Panc1 (cell line): ENCODE data around the gene EIPR1. TPM values are rescaled to one million over a fixed set of nuclear protein-coding genes. Genes with fewer than 3 reads are reported as not detected.

Source experiments
- ATAC-seq: fragments of 200-7000 bp; cut with Tn5 transposase; 2 replicates; pipeline ENCODE4 v1.9.1; 2020; ENCODE audit warnings: mild to moderate bottlenecking, moderate library complexity
- BruUV-seq: library from RNA; stranded (reverse); fragments of 400-500 nt; replicated peaks from 2 replicates; lab custom pipeline; 2021; lab: Mats Ljungman, UMichigan
- CTCF ChIA-PET: fragments of 300-600 bp; sonication (Branson Sonifier 250); formaldehyde crosslinking; loops from one replicate; lab custom pipeline; 2022; ENCODE audit warnings: antibody characterized with exemption; lab: Charles Lee
- POLR2A ChIA-PET: fragments of 300-600 bp; sonication (Branson Sonifier 250); formaldehyde crosslinking; loops from one replicate; lab custom pipeline; 2022; ENCODE audit warnings: antibody characterized with exemption; lab: Charles Lee
- DNase-seq: peaks from one replicate; pipeline ENCODE4 v3.0.0-alpha.2; 2010; ENCODE audit warnings: low read depth, low spot score
- H3K27ac ChIP-seq: 2 replicates; pipeline ENCODE4 v1.5.1; 2011; ENCODE audit warnings: mild to moderate bottlenecking, low read length, inconsistent platforms
- H3K27me3 ChIP-seq: fragments of 200-500 bp; sonication (Bioruptor generic); 2 replicates; pipeline ENCODE4 v1.6.0; 2014; ENCODE audit warnings: low read length, inconsistent platforms; ENCODE audit not compliant: control insufficient read depth, insufficient read depth
- H3K36me3 ChIP-seq: fragments of 200-500 bp; sonication (Bioruptor generic); 2 replicates; pipeline ENCODE4 v1.5.1; 2014; ENCODE audit warnings: inconsistent platforms, mild to moderate bottlenecking, low read length, moderate library complexity; ENCODE audit not compliant: control insufficient read depth, insufficient read depth
- H3K4me1 ChIP-seq: 2 replicates; pipeline ENCODE4 v1.5.1; 2011; ENCODE audit warnings: inconsistent platforms, mild to moderate bottlenecking, low read length, moderate library complexity; ENCODE audit not compliant: control insufficient read depth, insufficient read depth
- H3K4me3 ChIP-seq, 2 experiments: 2 replicates each; pipeline ENCODE4 v1.5.1; 2011 to 2012; ENCODE audit warnings: low read depth in 2 of 2, low read length in 2 of 2, mild to moderate bottlenecking in 2 of 2, inconsistent platforms in 1 of 2, moderate library complexity in 1 of 2
- H3K9me3 ChIP-seq: fragments of 200-500 bp; sonication (Bioruptor generic); 2 replicates; pipeline ENCODE4 v1.5.1; 2014; ENCODE audit warnings: low read depth, mild to moderate bottlenecking, inconsistent platforms, low read length, moderate library complexity; ENCODE audit not compliant: control insufficient read depth, insufficient read depth
- POLR2AphosphoS5 ChIP-seq: IDR thresholded peaks from 2 replicates; pipeline ENCODE4 v1.6.1; 2012; ENCODE audit warnings: mild to moderate bottlenecking, low read depth, low read length, moderate library complexity
- SIN3A ChIP-seq: IDR thresholded peaks from 2 replicates; pipeline ENCODE4 v1.6.1; 2012; ENCODE audit warnings: low read depth, mild to moderate bottlenecking, low read length, moderate library complexity, borderline replicate concordance; ENCODE audit not compliant: insufficient read depth
- TCF7L2 ChIP-seq: IDR thresholded peaks from 2 replicates; pipeline ENCODE4 v1.6.1; 2011; ENCODE audit warnings: mild to moderate bottlenecking, low read depth, low read length, inconsistent platforms
- in situ Hi-C: cut with HindIII; loops from 2 replicates; pipeline ENCODE4 v1.10.0; 2016; ENCODE audit warnings: low sequenced_read_pairs, low pct_unique_long_range_greater_than_20kb
- intact Hi-C: fragments of 100-400 bp; cut with micrococcal nuclease; formaldehyde crosslinking; loops from one replicate; pipeline ENCODE4 v1.10.0; 2022; ENCODE audit not compliant: unreplicated experiment
- total RNA-seq: library from RNA; stranded (reverse); gene quantifications from one replicate; pipeline ENCODE4 v1.2.1, GENCODE V29; 2021; ENCODE audit not compliant: unreplicated experiment
- TF ChIP-seq, protein P1 (sequence below), 2 experiments: IDR thresholded peaks; 2 replicates each; pipeline ENCODE4 v1.6.1; 2011 to 2012; ENCODE audit warnings: low read depth in 2 of 2, control low read depth in 1 of 2, low read length in 1 of 2, mild to moderate bottlenecking in 1 of 2, moderate library complexity in 1 of 2; ENCODE audit not compliant: insufficient read depth in 1 of 2
- TF ChIP-seq, protein P2 (sequence below): fragments of 450-650 bp; IDR thresholded peaks from 2 replicates; pipeline ENCODE4 v1.5.1; 2017; ENCODE audit warnings: mild to moderate bottlenecking

EIPR1 gene
- total RNA-seq, 1 experiment from 2014 or later: 26.7 TPM

GRCh38 chr2:3392216-3392615, 14.6 kb upstream of the EIPR1 start:
- ChIA-PET POLR2A (no interaction called here), CTCF (no interaction called here)
- Histone ChIP-seq H3K27ac (no peak overlapping the region), H3K4me3 (no peak overlapping the region), H3K4me1 (no peaks in the 10 kb centered on the region), H3K36me3 (peaks cover 2% of the 10 kb centered on the region; the same call in 1 of the 2 replicates), H3K27me3 (no peaks in the 10 kb centered on the region), H3K9me3 (peaks cover 10% of the 10 kb centered on the region)
- intact Hi-C loops: no loop called here
- no peak for TF ChIP-seq POLR2AphosphoS5
- TF ChIP-seq, protein P1, sequence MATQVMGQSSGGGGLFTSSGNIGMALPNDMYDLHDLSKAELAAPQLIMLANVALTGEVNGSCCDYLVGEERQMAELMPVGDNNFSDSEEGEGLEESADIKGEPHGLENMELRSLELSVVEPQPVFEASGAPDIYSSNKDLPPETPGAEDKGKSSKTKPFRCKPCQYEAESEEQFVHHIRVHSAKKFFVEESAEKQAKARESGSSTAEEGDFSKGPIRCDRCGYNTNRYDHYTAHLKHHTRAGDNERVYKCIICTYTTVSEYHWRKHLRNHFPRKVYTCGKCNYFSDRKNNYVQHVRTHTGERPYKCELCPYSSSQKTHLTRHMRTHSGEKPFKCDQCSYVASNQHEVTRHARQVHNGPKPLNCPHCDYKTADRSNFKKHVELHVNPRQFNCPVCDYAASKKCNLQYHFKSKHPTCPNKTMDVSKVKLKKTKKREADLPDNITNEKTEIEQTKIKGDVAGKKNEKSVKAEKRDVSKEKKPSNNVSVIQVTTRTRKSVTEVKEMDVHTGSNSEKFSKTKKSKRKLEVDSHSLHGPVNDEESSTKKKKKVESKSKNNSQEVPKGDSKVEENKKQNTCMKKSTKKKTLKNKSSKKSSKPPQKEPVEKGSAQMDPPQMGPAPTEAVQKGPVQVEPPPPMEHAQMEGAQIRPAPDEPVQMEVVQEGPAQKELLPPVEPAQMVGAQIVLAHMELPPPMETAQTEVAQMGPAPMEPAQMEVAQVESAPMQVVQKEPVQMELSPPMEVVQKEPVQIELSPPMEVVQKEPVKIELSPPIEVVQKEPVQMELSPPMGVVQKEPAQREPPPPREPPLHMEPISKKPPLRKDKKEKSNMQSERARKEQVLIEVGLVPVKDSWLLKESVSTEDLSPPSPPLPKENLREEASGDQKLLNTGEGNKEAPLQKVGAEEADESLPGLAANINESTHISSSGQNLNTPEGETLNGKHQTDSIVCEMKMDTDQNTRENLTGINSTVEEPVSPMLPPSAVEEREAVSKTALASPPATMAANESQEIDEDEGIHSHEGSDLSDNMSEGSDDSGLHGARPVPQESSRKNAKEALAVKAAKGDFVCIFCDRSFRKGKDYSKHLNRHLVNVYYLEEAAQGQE (IDR thresholded peaks at IDR 0.05; ENCODE audit: insufficient read depth in 1 of 2, low read depth in 2 of 2, low read length in 1 of 2): no peak
- no peak for TF ChIP-seq TCF7L2
- no peak for TF ChIP-seq SIN3A
- TF ChIP-seq, protein P2, sequence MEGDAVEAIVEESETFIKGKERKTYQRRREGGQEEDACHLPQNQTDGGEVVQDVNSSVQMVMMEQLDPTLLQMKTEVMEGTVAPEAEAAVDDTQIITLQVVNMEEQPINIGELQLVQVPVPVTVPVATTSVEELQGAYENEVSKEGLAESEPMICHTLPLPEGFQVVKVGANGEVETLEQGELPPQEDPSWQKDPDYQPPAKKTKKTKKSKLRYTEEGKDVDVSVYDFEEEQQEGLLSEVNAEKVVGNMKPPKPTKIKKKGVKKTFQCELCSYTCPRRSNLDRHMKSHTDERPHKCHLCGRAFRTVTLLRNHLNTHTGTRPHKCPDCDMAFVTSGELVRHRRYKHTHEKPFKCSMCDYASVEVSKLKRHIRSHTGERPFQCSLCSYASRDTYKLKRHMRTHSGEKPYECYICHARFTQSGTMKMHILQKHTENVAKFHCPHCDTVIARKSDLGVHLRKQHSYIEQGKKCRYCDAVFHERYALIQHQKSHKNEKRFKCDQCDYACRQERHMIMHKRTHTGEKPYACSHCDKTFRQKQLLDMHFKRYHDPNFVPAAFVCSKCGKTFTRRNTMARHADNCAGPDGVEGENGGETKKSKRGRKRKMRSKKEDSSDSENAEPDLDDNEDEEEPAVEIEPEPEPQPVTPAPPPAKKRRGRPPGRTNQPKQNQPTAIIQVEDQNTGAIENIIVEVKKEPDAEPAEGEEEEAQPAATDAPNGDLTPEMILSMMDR: no peak
- BruUV-seq: no TSS peak
- in situ Hi-C loops: no loop called here
- DNase-seq: no peak
- ATAC-seq: no peak

- BruUV-seq: no TSS peak
- Histone ChIP-seq H3K36me3 (peaks cover 2% of the 10 kb centered on the region; the same call in 1 of the 2 replicates), H3K27ac (no peak overlapping the region), H3K9me3 (no peaks in the 10 kb centered on the region), H3K27me3 (no peaks in the 10 kb centered on the region), H3K4me1 (no peaks in the 10 kb centered on the region), H3K4me3 (no peak overlapping the region)
- no peak for ATAC-seq
- in situ Hi-C loops (no loop called here), intact Hi-C loops (no loop called here)
- DNase-seq: no peak
- ChIA-PET POLR2A (no interaction called here), CTCF (no interaction called here)
- TF ChIP-seq TCF7L2: no peak
- no peak for TF ChIP-seq SIN3A
- TF ChIP-seq, protein P1 (IDR thresholded peaks at IDR 0.05; ENCODE audit: insufficient read depth in 1 of 2, low read depth in 2 of 2, low read length in 1 of 2): no peak
- TF ChIP-seq POLR2AphosphoS5: no peak
- TF ChIP-seq, protein P2: no peak
Measured at GRCh38 chr2:3390041-3390440, 12.4 kb upstream of the EIPR1 start.
